Cardiac septum (tissue), 1 donor: ENCODE results near the gene BRINP2. TPM values are rescaled to one million over a fixed set of nuclear protein-coding genes. Genes with fewer than 3 reads are reported as not detected.

Experiments
- DNase-seq: peaks from one replicate; pipeline ENCODE4 v3.0.0-alpha.2; 2020; ENCODE audit warnings: low spot score
- intact Hi-C: fragments of 100-400 bp; cut with DNase I; formaldehyde crosslinking; loops from one replicate; pipeline ENCODE4 v1.14.0; 2022
- long read RNA-seq: library from polyadenylated mRNA; unstranded; transcript quantifications from one replicate; pipeline ENCODE4 v2.0.0, GENCODE V29; 2021
- total RNA-seq: library from RNA; stranded (reverse); fragmentation: NEBNext Ultra II Directional; extraction: Animal tissue kit (Norgen Biotek cat#: 25700); gene quantifications from one replicate; pipeline ENCODE4 v1.2.1, GENCODE V29; 2021
- donor health status: DM: no; HTN: no; CAD: no.

The BRINP2 gene, protein sequence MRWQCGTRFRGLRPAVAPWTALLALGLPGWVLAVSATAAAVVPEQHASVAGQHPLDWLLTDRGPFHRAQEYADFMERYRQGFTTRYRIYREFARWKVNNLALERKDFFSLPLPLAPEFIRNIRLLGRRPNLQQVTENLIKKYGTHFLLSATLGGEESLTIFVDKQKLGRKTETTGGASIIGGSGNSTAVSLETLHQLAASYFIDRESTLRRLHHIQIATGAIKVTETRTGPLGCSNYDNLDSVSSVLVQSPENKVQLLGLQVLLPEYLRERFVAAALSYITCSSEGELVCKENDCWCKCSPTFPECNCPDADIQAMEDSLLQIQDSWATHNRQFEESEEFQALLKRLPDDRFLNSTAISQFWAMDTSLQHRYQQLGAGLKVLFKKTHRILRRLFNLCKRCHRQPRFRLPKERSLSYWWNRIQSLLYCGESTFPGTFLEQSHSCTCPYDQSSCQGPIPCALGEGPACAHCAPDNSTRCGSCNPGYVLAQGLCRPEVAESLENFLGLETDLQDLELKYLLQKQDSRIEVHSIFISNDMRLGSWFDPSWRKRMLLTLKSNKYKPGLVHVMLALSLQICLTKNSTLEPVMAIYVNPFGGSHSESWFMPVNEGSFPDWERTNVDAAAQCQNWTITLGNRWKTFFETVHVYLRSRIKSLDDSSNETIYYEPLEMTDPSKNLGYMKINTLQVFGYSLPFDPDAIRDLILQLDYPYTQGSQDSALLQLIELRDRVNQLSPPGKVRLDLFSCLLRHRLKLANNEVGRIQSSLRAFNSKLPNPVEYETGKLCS
- total RNA-seq, result 0.11 TPM
- long read RNA-seq, result 0 reads

DNA sequence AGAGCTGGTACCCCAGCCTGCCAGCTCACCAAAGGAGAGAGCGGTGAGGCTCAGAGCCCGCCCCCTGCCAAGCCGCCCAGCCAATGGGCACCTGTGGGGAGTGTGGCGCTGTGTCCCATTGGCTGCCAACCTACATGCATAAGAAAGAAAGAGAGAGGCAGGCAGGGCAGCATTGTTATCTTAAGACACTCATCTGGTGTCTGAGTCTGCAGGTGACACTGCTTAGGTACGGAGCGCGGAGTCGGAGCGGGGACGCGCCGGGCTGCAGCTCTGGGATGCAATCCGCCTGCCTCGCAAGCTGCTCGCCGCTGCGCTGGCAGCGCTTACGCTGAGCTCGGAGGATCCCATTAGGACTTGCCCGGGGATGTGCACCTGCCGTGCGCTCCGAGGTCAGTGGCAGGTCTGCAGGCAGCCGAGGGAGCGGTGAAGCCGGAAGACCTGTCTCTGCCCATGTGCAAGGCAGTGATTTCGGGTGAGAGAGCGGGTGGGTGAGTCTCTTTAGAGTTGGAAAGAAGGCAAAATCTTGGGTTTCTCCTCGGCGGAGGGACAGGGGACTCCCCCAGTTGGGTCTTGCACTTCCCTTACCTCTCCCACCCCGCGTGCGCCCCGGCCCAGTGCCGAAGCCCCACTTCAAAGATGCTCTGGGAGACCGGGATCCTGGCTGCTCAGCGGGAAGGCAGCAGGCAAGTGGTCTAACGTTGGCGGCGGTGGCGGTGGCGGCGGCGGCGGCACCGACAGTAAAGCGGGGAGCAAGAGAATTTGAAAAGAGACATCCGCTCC, at the start of gene BRINP2:
TSS of gene BRINP2 (plus strand) at position 203 of the 780 bp plus-strand sequence. CDS start 58,919 bp downstream, outside the sequence.
- intact Hi-C loops, result no loop called here
- no peak for DNase-seq

DNA sequence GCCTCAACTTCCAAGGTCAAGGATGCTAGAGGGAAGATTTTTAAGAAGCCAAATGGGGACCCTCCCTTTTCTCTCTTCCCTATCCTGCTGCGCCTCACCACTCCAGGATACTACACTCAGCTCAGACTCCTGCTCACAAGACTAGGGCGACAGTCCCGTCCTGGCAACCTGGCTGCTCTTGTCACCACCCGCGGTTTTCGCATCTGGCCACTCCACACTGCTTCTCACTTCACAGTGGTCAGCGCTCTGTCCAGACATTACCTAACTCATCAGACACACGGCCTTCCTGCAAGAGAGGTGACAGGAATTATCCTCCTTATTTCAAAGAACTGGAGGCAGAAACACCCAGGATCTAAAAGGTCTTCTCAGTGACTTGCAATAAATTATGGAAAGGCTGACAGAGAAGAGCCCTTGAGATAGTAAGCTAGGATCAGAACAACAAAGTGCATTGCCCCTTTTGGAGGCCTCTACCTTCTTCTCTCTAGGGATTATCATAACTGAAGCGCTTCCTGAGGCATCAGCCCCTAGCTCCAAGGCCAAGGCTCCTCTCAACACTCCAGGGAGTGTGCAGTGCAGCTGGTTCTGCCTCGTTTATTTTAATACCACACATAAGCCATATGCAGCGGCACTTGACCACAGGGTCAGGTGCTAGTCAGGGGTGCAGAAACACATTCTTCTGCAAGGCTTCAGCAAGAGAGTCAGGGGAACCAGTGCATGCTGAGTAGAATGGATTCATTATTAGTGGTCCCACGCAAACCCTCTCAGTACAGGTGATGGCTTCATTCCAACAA, 48.1 kb upstream of the BRINP2 start:
- DNase-seq, result no peak
- intact Hi-C loops, result no loop called here

DNA sequence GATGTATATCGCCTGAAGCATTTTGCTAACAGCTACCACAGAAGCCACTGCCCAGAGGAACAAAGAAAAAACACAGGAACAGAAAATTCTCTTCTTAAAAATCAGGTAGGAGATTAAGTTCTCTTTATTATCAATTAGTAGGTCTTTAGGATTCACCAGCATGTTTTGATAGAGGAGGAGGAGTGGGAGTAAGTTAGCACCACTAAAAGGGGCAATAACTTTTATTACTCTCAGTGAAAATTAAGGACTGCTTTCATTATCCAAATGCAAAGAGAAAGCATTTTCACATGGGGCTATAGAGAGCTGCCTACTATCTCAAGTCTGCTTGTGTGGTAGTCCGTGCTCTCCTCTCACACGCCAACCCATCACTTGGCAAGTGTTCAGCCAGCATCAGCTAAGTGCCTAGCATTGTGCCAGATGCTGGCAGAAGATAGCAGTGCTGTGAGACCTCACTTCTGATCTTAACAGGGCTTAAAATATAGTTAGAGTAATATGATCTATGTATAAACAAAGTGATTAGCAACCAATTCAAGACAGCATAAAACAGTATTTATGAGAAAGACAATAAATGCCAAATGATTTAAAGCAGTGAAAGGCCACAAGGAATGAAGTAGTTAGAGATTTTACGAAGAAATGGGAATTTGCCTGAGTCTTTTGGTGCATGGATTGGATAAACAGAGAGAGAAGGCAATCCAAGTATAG, 46.0 kb upstream of the BRINP2 start:
- no peak for DNase-seq
- intact Hi-C loops, result no loop called here

DNA sequence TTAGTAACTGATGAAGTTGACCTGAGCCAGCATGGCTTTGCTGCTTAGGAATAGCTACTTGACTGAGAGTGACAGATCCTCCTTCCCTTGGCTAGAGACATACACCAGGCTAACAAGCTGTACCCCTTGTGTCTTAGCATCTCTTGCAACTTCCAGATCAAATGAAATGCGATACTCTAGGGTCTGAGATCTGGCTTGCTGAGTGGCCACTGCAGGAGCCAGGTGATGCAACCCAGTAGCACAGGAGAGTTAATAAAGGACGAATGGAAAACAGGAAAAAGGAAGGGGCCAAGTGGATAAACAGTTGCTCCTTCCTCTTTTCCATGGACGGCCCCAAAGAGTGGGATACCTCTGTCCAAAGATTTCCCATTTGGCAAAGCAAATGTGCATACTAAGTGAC, 44.5 kb upstream of the BRINP2 start:
- intact Hi-C loops, result no loop called here
- DNase-seq, result no peak

DNA sequence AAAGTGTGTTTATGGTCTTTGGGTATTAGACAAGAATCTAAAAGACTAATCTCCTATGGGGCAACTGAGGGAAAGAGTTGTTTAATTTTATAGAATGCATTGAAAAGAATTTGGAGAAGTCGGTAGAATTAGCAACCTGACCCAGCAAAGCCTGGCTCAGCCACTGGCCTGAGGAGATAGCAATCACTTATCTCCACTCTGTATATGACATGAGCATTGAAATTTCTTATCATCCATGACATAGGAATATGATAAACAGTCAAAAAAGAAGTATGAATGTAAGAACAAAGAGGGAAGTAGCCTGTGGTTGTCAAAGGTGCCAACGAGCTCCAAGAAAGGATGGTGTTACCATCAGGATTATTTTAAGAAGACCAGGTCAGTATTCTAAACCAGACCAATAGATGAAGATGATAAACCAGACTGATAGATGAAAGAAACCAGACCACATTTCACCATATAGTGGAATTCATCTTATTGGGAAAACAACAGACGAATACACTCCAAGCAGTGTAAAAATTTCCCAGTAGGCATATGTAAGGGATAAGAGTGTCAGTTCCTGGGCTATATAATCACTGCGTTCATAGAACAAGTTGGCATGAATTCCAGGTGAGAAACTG, 42.0 kb upstream of the BRINP2 start:
- DNase-seq, result no peak
- intact Hi-C loops, result no loop called here

DNA sequence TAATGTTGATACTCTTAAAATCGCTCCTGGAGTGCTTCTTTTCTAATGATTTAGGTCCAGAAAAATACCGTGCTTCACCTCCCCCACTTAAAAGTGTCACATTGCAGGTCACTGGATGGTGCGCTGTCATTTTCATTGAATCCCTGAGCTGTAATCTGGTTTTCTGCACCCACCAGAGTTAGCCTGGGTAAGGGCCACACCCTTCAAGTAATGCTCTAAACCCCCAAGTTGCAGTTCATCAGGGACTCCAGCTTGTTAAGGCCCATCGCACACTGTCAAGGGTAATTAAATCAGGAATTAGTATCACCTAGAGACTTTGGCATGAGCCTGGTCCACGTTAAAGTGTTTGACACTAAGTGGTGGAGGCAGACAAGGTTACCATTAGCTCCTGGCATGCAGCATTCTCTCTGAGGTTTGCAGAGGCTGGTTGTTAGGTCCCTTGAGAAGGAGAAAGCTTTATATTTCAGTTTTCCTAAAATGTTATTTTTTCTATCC, 40.3 kb upstream of the BRINP2 start:
- intact Hi-C loops, result no loop called here
- no peak for DNase-seq

DNA sequence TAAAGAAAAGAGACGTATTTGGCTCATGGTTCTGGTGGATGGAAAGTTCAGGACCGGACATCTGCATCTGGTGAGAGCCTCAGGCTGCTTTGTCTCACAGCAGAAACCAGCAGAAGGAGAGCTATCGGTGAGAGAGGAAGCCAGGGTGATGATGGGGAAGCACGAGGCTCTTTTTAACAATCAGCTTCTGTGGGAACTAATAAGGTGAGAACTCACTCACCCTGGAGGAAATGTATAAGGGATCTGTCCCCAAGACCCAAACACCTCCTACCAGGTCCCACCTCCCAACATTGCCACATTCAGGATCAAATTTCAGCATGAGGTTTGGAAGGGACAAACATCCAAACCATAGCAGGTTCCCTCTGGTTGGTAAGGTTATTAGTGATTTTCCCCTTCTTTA, 39.0 kb upstream of the BRINP2 start:
- DNase-seq, result no peak
- intact Hi-C loops, result no loop called here

DNA sequence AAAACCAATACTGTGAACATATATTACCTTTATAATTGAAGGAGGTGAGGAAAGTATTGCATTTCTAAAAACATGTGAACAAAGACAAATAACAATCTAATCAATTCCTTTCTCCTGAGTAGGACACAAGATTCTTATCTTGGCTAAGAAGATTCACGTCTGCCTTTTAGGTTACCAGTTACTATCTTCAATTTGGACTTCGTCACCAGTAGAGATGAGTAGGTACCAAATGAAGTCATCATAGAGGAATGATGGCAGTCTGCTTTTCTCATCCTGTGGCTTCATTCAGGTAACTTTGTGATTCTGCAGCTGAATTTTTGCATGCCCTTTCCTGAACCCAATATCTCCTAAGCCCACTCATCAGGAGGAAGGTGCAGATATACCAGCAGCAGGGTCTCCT, 38.6 kb upstream of the BRINP2 start:
- intact Hi-C loops, result no loop called here
- no peak for DNase-seq

DNA sequence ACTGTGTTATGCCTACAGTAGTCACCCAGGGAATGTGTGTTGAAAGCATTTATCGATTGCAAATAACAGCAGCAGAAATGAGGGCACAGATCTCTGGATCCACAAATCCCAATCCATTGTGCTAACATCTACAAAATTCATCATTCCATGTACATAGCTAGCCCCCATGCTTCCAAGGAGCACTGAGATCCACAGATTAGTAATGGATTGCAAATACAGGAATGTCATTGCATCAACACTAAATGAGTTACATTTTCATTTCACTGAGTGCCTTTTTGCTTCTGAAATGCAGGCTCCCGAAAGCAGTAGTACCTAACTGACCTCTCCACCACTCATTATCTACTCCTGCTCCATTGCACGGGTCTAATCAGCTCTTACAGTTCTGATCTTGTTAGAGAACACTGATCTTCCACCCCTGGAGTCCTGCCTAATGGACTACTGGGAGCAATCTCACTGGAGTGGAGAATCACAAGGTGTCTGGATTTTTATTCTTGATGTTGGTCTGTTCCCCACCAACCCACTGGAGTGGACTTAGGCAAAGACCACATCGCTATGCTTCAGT, 36.7 kb upstream of the BRINP2 start:
- no peak for DNase-seq
- intact Hi-C loops, result no loop called here

DNA sequence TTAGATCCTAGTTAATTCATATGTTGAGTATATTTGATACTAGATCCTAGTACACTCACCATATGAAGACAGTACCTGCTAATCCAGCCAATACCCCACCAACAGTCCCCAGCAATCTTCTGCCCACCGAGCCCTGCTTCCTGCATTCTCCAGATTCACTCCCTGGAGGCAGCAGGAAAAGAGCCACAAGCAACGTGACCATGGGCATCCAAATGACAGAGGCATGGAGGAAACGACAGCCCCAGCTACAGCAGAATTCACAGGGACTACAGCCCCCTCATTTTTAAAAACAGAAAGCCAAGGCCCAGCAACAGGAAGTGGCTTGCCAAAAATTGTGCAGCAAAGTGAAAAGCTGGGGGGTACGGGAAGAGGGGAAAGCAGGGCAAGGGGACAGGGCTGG, 35.5 kb upstream of the BRINP2 start:
- intact Hi-C loops, result no loop called here
- no peak for DNase-seq

DNA sequence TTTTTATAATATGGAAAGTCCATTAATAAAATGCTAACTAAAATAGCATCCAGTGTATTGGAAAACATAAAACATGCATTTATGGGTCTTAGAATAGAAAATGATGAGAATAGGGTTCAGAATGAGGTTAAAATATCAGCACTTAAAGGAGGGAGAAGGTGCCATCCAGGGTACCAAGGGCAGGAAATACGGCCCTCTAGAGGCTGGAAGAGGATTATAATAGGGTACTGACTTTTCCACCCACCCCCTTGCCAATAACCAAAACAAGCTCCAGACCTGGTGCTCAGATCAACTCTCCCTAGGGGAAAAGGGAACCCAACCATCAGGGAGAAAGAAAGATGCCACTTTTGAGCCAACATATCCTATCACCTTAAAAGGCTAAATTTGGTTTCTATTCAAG, 32.9 kb upstream of the BRINP2 start:
- intact Hi-C loops, result no loop called here
- DNase-seq, result no peak

DNA sequence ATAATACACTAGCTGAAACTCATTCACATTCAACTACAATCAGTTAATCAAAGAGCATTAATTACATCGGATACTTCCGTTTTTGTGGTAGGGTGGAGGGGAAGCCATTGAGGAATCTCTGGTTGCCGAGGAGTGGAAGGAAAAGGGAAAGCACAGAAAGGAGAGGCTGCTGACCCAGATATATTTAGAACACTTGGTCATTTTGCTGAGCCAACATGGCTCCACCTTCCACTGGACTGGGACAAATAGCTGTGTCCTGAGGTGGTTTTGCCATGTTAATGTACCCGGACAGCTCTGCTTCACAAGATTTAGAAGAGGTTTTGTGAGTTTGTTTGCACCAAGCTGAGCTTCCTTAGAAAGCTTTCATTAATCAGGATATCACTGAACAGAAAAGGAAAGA, 32.4 kb upstream of the BRINP2 start:
- intact Hi-C loops, result no loop called here
- no peak for DNase-seq

DNA sequence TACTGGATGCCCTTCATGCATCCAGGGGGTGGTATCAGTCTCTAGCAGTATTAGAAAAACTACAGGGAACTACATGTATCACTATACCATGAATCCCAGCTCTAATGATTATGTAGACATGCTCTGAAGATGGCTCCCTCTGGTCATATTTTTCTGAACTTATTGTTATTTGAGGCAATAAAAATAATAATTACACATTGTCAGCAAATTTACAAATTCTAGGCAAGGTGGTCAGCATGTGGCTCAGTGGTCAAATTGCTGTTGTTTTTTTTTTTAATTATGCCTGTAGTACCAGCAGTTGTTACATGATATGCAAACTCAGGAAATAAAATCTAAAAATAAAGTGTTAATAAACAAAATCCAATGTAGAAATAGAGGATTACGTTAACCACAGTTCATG, 28.7 kb upstream of the BRINP2 start:
- intact Hi-C loops, result no loop called here
- DNase-seq, result no peak

DNA sequence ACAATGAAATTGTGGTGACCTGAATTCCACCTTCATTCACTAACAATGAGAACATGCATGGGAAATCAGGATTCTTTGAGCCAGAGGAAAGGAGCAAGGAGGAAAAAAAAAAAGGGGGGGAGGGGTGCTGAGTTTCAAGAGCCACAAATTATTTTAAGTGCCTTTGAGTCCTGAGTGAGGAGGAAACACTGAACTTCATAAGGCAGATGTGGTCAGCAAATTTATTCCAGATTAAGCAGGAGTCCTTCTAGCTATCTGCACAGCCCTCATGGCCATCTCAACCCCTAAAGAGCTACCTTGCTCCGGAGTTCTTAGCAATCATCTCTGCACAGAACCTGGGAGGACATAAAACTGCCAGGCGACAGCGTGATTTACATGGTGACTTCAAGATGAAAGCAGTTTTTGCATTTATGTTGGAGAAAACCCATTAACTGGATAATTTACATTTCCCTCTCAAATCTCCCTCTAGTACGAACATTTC, 27.9 kb upstream of the BRINP2 start:
- DNase-seq, result no peak
- intact Hi-C loops, result no loop called here

DNA sequence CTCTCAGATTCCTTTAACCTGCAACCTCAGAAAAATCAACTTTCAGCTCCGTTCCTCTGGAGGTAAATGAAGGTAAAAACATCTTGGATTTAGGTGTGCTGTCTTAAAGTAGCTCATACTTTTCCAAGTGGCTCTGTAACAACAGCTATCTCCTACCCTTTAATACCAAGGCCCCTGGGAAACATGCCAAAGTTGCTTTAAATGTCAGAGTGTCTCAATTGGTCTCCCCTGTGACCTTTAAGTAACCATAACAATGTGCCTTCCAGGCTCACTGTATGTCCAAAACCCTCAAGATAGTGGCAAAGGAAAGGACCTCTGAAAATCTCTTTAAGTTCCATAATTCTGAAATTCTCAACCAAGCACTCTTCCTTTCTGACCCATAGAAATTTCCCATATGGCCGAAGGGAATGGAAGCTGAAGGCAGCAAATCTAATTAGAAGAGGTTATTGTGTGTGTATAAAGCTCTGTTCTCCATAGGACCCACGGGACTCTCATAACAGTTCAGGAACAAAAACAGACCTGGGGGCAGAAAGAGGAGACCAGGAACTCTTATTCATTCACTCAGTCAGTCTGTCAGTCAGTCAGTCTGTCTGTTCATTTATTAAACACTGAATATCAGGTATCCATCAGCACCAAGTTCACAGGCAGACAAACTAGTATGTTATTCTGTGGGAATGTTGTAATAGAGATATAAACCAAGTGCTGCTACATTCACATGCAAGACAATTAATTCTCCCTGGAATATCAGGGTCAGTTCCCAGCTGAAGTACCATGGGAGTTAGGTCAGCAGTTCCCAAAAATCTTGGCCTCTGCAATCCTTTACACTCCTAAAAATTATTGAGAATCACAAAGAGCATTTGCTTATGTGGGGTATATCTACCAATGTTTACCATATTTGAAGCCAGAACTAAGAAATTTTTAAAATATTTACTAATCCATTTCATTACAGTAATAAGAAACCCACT, 25.4 kb upstream of the BRINP2 start:
- DNase-seq, result no peak
- intact Hi-C loops, result no loop called here

DNA sequence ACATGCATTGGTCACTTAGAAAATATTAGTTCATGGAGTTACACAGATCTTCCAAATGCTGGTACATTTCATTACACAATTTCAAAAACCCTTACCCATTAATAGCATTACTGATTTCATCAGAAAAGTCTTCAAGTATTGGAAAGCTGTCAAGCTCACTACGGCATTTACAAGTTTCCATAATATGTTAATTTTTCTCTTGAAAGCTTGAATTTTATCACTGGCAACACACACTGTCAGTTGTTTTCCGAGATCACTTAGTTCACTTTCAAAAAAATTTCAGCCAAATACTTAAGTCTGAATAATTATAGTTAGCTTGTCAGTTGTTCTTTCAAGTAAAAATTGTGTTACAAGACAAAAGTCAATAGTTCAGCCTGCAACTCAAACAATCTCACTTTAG, 24.3 kb upstream of the BRINP2 start:
- intact Hi-C loops, result no loop called here

DNA sequence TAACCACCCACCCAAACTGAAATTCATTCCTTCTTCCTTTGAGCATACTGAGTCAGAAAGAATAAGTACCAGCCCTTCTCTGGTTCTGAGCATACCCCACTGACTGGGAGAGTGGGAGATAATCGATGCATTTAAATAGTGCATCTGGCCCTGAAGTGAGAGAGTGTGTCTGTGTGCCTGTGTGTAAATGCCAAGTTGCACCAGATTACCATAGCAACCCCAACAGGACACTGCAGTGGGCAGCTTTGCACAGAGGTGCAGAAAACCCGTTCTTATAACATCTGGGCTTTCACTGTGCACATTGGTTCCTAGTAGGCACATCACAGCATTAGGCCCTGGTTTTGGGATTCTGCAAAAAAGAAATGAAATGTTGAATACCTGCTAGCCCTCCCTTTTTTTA, 8.5 kb upstream of the BRINP2 start:
- intact Hi-C loops, result no loop called here

More for the DNA sequence above, 24.3 kb upstream of the BRINP2 start:
- no peak for DNase-seq

More for the DNA sequence above, 8.5 kb upstream of the BRINP2 start:
- no peak for DNase-seq
